NCI-H2081 (cell line): ENCODE results near the gene GBF1.

Experiments
- DNase-seq, 2 experiments: peaks; one replicate each; lab custom pipeline; 2025; lab: John Stamatoyannopoulos, UW

GBF1 gene

GRCh38 chr10:102396317-102396650, 151.0 kb downstream of the GBF1 start:
- no peak for DNase-seq

- DNase-seq, result no peak
These were observed 151.4 kb downstream of the GBF1 start for GRCh38 chr10:102396730-102397151.

DNA sequence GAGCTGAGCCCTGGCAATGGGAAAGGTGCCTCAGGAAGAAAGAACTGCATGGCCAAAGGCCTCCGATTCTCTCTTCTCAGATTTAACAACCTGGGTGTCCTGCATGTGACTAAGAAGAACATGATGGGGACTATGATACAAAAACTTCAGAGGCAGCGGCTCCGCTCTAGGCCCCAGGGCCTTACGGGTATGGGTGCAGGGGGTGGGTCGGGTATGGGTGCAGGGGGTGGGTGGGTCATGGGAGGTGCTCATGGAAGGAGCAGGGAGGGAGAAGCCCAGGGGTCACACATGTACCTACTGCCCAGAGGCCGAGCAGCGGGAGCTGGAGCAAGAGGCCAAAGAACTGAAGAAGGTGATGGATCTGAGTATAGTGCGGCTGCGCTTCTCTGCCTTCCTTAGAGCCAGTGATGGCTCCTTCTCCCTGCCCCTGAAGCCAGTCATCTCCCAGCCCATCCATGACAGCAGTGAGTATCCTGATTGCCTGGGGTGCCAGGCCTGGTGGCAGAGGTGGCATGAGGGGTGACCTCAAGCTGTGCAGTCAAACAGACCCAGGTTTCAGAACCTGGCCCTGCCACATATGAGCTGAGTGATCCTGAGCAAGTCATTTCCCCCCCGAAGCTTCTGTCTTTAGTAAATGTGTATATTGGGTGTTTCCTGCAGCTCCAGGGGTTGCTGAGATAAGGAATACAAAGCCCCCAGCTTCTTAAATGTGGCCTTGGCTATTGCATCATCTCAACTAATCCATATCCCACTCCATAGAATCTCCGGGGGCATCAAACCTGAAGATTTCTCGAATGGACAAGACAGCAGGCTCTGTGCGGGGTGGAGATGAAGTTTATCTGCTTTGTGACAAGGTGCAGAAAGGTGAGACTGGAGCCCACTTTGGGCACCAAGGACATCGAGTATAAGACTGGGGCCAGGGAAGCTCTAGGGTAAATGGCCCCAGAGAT, 152.2 kb downstream of the GBF1 start:
- no peak for DNase-seq

DNA sequence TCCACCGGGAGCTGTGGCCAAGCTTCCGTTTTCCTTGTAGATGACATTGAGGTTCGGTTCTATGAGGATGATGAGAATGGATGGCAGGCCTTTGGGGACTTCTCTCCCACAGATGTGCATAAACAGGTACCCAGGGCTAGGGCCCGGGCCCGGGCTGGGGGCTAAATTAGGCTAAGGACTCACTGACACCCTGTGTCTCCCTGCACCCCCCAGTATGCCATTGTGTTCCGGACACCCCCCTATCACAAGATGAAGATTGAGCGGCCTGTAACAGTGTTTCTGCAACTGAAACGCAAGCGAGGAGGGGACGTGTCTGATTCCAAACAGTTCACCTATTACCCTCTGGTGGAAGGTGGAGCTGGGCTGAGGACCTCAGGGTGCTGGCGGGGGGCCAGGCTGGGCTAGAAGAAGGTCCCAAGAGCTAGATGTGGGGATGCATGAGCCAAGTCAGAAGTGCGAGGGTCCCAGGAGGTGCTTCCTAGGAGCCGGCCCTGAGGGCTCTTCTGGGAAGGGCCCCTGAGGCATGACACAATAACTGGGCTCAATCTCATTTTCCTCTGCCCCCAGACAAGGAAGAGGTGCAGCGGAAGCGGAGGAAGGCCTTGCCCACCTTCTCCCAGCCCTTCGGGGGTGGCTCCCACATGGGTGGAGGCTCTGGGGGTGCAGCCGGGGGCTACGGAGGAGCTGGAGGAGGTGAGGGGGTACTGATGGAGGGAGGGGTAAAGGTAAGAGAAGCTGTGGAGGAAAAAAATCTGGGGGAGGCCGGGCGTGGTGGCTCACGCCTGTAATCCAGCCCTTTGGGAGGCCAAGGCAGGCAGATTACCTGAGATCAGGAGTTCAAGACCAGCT, 153.1 kb downstream of the GBF1 start:
- DNase-seq, result no peak

- DNase-seq, result peak; percentile 67 to 80
These were observed 154.1 kb downstream of the GBF1 start for GRCh38 chr10:102399217-102400021.

DNA sequence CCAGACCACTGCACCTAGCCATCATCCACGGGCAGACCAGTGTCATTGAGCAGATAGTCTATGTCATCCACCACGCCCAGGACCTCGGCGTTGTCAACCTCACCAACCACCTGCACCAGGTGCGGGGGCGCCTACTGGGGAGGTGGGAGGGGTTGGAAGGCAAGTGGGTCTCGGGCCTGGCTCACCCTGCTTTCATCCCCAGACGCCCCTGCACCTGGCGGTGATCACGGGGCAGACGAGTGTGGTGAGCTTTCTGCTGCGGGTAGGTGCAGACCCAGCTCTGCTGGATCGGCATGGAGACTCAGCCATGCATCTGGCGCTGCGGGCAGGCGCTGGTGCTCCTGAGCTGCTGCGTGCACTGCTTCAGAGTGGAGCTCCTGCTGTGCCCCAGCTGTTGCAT, 154.7 kb downstream of the GBF1 start:
- peak in 1 of 2 experiments; percentile 26 for DNase-seq

DNA sequence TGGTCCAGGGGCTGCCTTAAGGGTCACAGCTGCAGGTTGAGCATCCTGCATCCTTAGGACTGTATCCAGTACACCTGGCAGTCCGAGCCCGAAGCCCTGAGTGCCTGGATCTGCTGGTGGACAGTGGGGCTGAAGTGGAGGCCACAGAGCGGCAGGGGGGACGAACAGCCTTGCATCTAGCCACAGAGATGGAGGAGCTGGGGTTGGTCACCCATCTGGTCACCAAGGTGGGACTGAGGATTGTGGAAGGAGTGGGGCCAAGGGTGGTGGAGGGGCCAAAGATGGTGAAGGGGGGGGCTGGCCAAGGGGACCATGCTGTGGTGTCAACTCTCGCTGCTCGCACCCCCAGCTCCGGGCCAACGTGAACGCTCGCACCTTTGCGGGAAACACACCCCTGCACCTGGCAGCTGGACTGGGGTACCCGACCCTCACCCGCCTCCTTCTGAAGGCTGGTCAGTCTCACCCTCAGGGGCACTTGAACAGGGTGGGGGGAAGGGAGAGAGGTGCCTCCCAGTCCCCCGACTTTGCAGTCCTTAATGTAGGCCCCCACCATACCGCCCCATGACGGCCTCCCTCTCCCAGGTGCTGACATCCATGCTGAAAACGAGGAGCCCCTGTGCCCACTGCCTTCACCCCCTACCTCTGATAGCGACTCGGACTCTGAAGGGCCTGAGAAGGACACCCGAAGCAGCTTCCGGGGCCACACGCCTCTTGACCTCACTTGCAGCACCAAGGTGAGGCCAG, 155.4 kb downstream of the GBF1 start:
- no peak for DNase-seq

GRCh38 chr10:102401342-102401654, 156.0 kb downstream of the GBF1 start:
- DNase-seq, result no peak

GRCh38 chr10:102401735-102402511, 156.6 kb downstream of the GBF1 start:
- DNase-seq, result no peak

- DNase-seq, result no peak
These were observed 157.2 kb downstream of the GBF1 start for GRCh38 chr10:102402512-102402896.

DNA sequence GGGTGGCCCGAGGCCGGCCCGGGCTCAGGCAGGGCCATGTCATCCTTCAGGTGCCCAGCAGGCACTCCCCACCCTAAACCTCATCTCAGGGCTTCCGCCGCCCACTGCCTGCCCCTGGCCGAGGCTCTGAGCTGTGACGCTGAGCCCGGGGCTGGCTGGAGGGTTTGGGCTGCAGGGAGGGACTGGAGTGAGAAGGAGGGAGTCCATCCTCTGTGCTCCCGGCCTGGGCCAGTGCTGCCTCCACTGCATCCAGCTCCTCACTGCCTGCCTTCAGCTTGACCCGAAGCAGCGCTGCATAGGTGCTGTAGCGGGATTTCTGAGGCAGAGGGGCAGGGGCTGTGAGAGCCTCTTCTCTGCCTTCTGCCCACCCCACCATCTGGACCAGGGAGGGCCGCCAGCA, 157.8 kb downstream of the GBF1 start:
- DNase-seq, result no peak

DNA sequence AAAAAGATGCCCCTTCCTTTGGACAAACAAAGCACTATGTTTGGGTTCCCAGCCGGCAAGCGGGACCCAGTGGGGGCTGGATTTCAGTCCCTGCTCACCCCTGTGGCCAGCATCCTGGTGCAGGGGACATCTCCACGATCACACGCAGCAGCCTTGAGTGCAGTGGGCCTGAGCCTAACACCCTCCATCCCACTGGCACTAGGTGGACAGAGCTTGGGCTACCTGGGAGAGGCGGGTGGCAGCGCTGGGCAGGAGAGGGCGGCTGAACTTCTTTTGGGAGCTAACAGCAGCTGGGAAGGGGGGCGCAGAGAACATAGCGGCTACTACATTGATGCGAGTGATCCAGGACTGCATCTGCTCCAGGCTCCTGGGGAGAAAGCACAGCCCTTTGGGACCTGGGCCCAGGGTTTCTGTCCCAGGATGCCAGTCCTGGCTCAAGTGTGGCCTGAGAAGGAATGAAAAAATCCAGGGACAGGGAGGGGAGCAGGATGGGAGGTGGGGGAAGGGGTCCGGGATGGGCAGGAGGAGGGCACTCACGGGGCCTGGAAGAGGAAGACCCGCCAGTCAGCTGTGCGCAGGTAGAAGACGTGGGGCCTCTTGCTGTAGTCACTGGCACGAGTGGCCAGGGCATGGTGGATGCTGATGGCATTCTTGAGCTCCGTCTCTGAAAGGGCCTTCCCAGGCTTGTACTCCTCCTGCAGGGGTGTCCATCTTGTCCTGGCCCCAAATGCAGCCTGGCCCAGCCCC, 159.2 kb downstream of the GBF1 start:
- DNase-seq, result no peak

DNA sequence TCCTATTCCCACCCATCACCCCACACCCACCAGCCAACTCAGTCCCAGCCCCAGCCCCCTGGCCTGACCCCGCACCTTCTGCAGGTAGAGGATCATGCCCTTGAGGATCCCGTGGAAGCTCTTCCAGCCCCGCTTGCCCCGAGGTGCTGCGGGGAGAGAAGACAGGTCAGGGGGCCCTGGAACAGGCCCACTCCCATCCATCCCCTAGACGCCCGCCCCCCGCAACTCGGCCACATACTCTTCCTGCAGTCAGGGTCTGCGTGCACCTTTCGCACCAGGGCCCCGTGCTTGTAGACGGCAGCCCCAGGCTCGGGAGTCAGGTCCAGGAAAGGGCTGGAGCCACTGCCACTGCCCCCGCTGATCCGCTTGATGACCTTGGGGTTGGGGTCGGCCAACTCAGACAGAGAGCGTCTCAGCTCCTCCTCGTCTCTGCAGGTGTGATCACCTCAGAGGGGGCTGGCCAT, 159.8 kb downstream of the GBF1 start:
- DNase-seq, result no peak

DNA sequence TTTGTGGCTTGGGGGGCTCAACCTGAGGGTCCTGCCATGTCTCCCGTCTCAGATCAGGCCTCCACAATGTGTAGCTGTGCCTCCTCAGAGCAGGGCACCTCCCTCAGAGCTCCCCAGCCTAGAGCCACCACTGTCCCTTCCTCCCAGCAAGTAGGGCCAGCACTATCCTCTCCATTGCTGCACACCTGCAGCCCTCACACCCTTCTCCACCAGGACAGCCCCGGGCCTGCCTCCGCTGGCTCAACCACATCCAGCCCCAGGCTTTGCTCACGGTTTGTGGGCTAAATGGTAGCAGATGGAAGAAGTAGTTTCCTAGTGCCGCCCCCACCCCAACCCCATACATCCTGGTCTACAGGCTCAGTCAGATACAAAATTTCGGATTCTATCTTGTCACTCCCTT, 160.3 kb downstream of the GBF1 start:
- DNase-seq, result no peak

DNA sequence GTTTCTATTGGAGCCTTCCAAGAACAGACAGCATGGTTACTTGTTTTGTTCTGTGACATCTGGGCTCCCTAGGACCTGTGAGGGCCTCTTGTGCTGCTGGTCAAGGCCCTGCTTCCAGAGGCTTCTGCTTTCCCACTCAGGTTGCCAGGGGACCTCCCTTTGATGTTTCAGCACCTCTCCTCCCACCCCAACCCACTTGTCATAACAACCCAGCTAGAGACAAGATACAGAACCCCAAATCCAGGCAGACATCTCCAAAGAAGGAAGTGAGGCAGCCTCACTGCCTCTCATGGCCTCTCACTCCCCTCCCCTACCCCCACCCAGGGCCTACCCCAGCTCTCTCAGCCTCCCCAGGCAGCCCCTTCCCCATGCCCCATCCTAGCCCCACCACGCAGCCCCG, 161.5 kb downstream of the GBF1 start:
- DNase-seq, result no peak

DNA sequence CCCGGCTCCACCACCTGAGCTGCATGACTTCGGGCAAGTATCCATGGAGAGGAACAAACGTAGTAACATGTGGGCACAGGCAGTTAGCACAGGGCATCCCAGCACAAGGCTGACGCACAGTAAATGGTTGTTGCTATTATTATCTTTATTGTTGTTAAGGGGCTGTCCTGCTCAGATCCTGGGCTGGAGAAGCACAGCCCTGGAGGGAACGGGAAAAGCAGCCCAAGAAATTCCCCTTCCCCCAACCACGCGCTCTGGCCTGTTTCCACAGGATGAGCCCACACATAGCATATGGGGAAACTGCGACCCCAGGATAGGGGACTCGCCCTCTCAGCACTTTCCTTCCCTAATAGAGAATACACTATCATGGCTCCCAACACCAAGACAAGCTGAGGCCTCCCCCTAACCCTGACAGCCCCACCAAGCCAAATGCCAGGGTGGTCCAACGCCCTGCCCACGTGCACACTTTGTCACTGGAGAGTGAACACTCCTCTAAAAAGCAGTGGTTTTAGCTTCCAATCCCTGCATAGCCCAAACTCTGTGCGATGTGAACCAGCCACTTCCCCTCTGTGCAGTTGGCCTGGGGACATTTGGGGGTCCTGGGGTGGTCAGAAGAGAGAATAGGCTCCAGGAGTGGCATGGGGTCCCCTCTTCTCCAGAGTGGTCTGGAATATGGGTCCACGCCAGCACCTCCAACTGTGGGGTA, 162.2 kb downstream of the GBF1 start:
- DNase-seq, result no peak

DNA sequence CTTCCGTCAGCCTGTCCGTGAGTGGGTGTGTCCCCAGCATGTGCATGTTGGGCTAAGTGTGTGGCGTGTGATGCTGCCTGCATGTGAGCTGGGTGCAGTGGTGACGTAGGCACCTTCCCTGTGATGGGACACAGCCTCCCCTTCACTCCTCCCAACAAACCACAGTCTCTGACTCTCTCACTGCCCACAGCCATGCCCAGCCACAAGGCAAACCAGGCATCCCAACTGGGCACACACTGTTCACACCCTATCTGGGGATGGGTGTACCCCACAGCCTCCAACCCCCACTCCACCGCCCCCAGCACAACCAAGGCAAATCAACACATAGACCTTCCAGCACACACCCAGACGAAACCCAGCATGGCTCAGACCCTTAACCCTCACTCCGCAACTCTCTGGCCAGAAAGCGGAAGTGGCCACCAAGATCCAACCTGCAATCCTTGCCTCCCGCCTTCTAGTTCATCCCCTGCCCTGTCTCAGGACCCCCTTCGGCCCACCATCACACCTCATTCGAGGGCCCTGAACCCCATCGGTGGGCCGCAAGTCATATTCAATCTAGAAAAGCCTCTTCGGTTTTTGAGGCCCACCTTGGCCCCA, 162.9 kb downstream of the GBF1 start:
- DNase-seq, result no peak

DNA sequence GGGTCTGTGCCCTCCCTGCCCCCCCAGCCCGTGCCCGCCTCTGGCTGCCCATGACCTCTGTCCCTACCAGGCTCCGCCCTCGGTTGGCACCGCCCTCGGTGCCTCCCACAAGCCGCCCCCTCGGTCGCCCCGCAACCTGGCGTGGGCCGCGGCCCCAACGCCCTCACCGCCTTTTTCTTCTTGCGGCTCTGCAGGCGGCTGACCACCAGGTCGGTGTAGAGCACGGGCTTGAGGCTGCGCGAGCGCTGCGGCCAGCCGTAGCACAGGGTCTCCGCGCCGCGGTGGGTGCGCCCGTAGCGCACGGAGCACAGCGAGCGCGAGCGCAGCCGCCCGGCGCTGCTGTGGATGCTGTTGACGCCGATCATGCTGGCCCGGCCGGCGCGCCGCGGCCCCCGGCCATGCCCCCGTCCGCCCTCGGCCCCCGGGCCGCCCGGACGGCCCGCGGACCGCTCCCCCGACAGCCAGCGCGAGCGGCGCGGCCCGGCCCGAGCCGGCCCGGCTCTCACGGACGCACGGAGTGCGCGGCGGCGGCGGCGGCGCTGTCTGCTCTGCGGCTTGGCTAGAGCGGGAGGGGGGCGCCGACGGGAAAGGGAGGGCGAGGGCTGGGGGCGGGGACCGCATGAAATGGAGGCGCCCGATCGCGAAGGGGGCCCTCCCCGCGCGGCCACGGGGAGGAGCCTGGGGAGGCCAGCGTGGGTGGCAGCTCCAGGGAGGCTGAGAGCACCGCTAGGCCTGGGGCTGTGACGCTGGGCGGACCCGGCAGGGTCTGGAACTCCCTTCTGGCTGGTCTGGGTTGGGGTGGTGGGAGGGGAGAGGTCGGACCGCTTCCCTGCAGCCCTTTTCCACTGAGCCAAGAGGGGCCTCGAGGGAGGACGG, 163.6 kb downstream of the GBF1 start:
- DNase-seq, result no peak
